Stomach (tissue), 4 donors: ENCODE data around the gene MGAT4A.

Experiments
- CTCF ChIP-seq, 7 experiments: fragments of 450-650 bp in 4 of 7; fragments of 200-600 bp in 3 of 7; sonication (generic) in 3 of 7; IDR thresholded peaks; one replicate each; pipeline ENCODE4 v1.5.1; 2016 to 2019; ENCODE audit warnings: antibody characterized with exemption in 7 of 7, control low read depth in 2 of 7, mild to moderate bottlenecking in 1 of 7
- EP300 ChIP-seq: sonication (generic); formaldehyde crosslinking; IDR thresholded peaks from one replicate; pipeline ENCODE4 v1.6.1; 2017; ENCODE audit warnings: antibody characterized with exemption
- POLR2A ChIP-seq, 4 donors: fragments of 450-650 bp; IDR thresholded peaks; one replicate each; pipeline ENCODE4 v1.6.1; 2016; ENCODE audit warnings: antibody characterized with exemption in 4 of 4, control low read depth in 2 of 4, mild to moderate bottlenecking in 1 of 4, moderate library complexity in 1 of 4
- POLR2AphosphoS5 ChIP-seq, 3 donors: sonication (generic); formaldehyde crosslinking; IDR thresholded peaks; one replicate each; pipeline ENCODE4 v1.6.1; 2016; ENCODE audit warnings: antibody characterized with exemption in 3 of 3

DNA sequence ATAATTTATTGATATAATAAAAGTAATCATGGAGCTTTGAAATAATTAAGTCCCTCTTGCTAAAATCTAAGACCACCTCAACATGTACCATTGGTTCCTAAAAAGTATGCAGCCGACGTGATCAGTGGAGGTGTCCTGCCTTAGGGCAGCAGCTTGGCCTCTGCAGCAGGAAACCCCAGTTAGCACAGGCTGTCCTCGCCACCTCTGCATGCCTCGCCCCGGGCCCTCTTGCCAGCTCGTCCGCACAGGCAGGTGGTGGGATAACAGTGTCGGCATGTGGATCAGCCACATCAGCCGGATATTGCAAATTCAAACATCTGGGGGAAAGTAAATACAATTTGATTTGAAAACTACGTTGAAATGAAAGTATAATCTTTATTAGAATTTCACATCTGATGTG lies 145.5 kb downstream of the MGAT4A start:
- TF ChIP-seq CTCF (IDR thresholded peaks at IDR 0.05) (no peak), POLR2AphosphoS5 (IDR thresholded peaks at IDR 0.05) (no peak), POLR2A (IDR thresholded peaks at IDR 0.05) (no peak), EP300 (no peak)
